Measurements from ENCODE around the gene IGF1R.

IGF1R gene

GRCh38 chr15:98977441-98977840, 329.1 kb downstream of the IGF1R start:
- no peak overlapping the region for H3K27ac ChIP-seq (ENCODE audit: low read depth, low read length)
- H3K4me3 ChIP-seq (ENCODE audit: low read depth, low read length) = no peak overlapping the region
- no peaks in the 10 kb centered on the region for H3K36me3 ChIP-seq (ENCODE audit: insufficient read depth, low read length)
- H3K79me2 ChIP-seq (ENCODE audit: control insufficient read depth, insufficient read depth, low read length, unreplicated experiment) = no peaks in the 10 kb centered on the region
- peaks cover 8% of the 10 kb centered on the region for H3K4me1 ChIP-seq (ENCODE audit: control insufficient read depth, insufficient read depth, low read length, unreplicated experiment)
- H2AFZ ChIP-seq (ENCODE audit: low read length, unreplicated experiment) = no peak overlapping the region
- H3K27me3 ChIP-seq (ENCODE audit: insufficient read depth, low read length) = no peaks in the 10 kb centered on the region

GRCh38 chr15:98978153-98978552, 329.8 kb downstream of the IGF1R start:
- Histone ChIP-seq H3K27ac (ENCODE audit: low read depth, low read length) (no peak overlapping the region), H3K4me3 (ENCODE audit: low read depth, low read length) (no peak overlapping the region), H2AFZ (ENCODE audit: low read length, unreplicated experiment) (no peak overlapping the region), H3K27me3 (ENCODE audit: insufficient read depth, low read length) (no peaks in the 10 kb centered on the region), H3K79me2 (ENCODE audit: control insufficient read depth, insufficient read depth, low read length, unreplicated experiment) (no peaks in the 10 kb centered on the region), H3K36me3 (ENCODE audit: insufficient read depth, low read length) (no peaks in the 10 kb centered on the region), H3K4me1 (ENCODE audit: control insufficient read depth, insufficient read depth, low read length, unreplicated experiment) (peaks cover 8% of the 10 kb centered on the region)

GRCh38 chr15:98980899-98981228, 332.5 kb downstream of the IGF1R start:
- H3K27me3 ChIP-seq (ENCODE audit: insufficient read depth, low read length) = no peaks in the 10 kb centered on the region
- H3K4me3 ChIP-seq (ENCODE audit: low read depth, low read length) = no peak overlapping the region
- no peaks in the 10 kb centered on the region for H3K79me2 ChIP-seq (ENCODE audit: control insufficient read depth, insufficient read depth, low read length, unreplicated experiment)
- no peaks in the 10 kb centered on the region for H3K36me3 ChIP-seq (ENCODE audit: insufficient read depth, low read length)
- peaks cover 20% of the 10 kb centered on the region for H3K4me1 ChIP-seq (ENCODE audit: control insufficient read depth, insufficient read depth, low read length, unreplicated experiment)
- H2AFZ ChIP-seq (ENCODE audit: low read length, unreplicated experiment) = no peak overlapping the region
- no peak overlapping the region for H3K27ac ChIP-seq (ENCODE audit: low read depth, low read length)

- Histone ChIP-seq H3K27me3 (ENCODE audit: insufficient read depth, low read length) (peaks cover 3% of the 10 kb centered on the region; the same call in 1 of the 2 replicates), H3K27ac (ENCODE audit: low read depth, low read length) (no peak overlapping the region), H3K79me2 (ENCODE audit: control insufficient read depth, insufficient read depth, low read length, unreplicated experiment) (no peaks in the 10 kb centered on the region), H3K4me1 (ENCODE audit: control insufficient read depth, insufficient read depth, low read length, unreplicated experiment) (peaks cover 20% of the 10 kb centered on the region), H3K4me3 (ENCODE audit: low read depth, low read length) (no peak overlapping the region), H3K36me3 (ENCODE audit: insufficient read depth, low read length) (no peaks in the 10 kb centered on the region), H2AFZ (ENCODE audit: low read length, unreplicated experiment) (no peak overlapping the region)
Measured at GRCh38 chr15:98981851-98982722, 333.7 kb downstream of the IGF1R start.

DNA sequence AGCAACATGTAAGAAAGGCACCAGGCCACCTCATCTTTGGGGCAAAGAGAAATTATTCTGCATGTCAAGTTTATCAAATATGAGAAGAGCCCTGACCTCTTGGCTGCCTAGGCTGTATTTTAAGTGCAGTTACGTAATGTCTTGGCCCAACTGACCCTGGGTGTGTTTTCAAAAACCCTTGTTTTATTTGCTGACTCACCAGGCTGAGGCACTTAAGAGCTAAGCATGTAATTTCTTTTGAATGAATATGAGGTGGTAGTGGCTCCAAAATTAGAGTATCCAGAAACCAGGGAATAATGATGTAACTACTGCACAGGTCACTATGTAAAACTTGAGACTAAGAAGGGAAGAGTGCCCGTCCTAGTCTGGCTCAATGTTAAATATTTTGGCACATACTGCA, 335.0 kb downstream of the IGF1R start:
- peak overlapping the region; percentile 29; the same call in 1 of the 2 replicates for H3K27ac ChIP-seq (ENCODE audit: low read depth, low read length)

DNA sequence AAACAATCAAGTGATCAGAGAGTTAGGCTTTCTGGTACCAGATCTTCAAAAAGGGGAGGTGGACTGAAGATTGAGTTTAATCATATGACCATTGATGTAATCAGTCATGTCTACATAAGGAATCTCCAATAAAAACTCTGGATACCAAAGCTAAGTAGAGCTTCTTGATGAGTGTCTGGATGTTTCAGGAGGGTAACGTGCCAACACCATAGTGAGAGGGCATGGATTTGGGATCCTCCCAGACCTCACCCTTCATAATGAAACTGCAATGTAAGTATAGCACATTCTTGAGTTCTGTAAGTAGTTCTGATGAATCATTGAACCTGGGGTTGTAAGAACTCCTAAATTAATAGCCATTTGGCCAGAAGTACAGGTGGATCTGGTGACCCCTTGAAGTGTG, 337.9 kb downstream of the IGF1R start:
- no peak overlapping the region for H3K27ac ChIP-seq (ENCODE audit: low read depth, low read length)
- H3K79me2 ChIP-seq (ENCODE audit: control insufficient read depth, insufficient read depth, low read length, unreplicated experiment) = no peaks in the 10 kb centered on the region
- H3K27me3 ChIP-seq (ENCODE audit: insufficient read depth, low read length) = peaks cover 26% of the 10 kb centered on the region
- no peak overlapping the region for H3K4me3 ChIP-seq (ENCODE audit: low read depth, low read length)
- no peak overlapping the region for H2AFZ ChIP-seq (ENCODE audit: low read length, unreplicated experiment)
- no peaks in the 10 kb centered on the region for H3K36me3 ChIP-seq (ENCODE audit: insufficient read depth, low read length)
- H3K4me1 ChIP-seq (ENCODE audit: control insufficient read depth, insufficient read depth, low read length, unreplicated experiment) = peaks cover 20% of the 10 kb centered on the region

More for the DNA sequence above, 335.0 kb downstream of the IGF1R start:
- H3K79me2 ChIP-seq (ENCODE audit: control insufficient read depth, insufficient read depth, low read length, unreplicated experiment) = no peaks in the 10 kb centered on the region
- no peak overlapping the region for H2AFZ ChIP-seq (ENCODE audit: low read length, unreplicated experiment)
- peaks cover 10% of the 10 kb centered on the region; the same call in 1 of the 2 replicates for H3K27me3 ChIP-seq (ENCODE audit: insufficient read depth, low read length)
- H3K4me3 ChIP-seq (ENCODE audit: low read depth, low read length) = peak overlapping the region; percentile 20; the same call in 1 of the 2 replicates
- H3K4me1 ChIP-seq (ENCODE audit: control insufficient read depth, insufficient read depth, low read length, unreplicated experiment) = peaks cover 20% of the 10 kb centered on the region
- H3K36me3 ChIP-seq (ENCODE audit: insufficient read depth, low read length) = no peaks in the 10 kb centered on the region

- H3K79me2 ChIP-seq (ENCODE audit: control insufficient read depth, insufficient read depth, low read length, unreplicated experiment) = no peaks in the 10 kb centered on the region
- no peak overlapping the region for H3K4me3 ChIP-seq (ENCODE audit: low read depth, low read length)
- H2AFZ ChIP-seq (ENCODE audit: low read length, unreplicated experiment) = no peak overlapping the region
- peaks cover 41% of the 10 kb centered on the region; the same call in 1 of the 2 replicates for H3K27me3 ChIP-seq (ENCODE audit: insufficient read depth, low read length)
- no peak overlapping the region for H3K27ac ChIP-seq (ENCODE audit: low read depth, low read length)
- H3K4me1 ChIP-seq (ENCODE audit: control insufficient read depth, insufficient read depth, low read length, unreplicated experiment) = no peaks in the 10 kb centered on the region
- no peaks in the 10 kb centered on the region for H3K36me3 ChIP-seq (ENCODE audit: insufficient read depth, low read length)
Measured at GRCh38 chr15:98994892-98995291, 346.6 kb downstream of the IGF1R start.

DNA sequence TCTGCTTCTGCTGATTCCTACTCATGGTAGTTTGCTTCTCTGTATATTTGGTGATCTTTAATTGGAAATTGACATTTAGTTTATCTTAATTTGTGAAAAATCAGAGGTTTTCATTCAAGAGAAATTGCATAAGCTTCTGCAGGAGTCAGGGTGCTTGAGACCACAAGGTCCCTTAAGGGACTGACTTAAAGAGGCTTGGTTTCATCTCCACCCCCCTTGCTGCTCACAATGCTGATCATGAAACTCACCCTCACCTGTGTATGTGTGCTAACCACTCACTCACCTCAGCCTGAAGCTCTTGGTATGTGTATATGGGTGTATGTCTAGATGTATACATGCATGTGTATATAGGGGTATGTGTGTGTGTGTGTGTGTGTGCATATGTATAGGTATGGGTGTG, 347.8 kb downstream of the IGF1R start:
- H3K4me1 ChIP-seq (ENCODE audit: control insufficient read depth, insufficient read depth, low read length, unreplicated experiment) = no peaks in the 10 kb centered on the region

GRCh38 chr15:98996624-98997023, 348.3 kb downstream of the IGF1R start:
- H3K4me1 ChIP-seq (ENCODE audit: control insufficient read depth, insufficient read depth, low read length, unreplicated experiment) = no peaks in the 10 kb centered on the region
- H3K27me3 ChIP-seq (ENCODE audit: insufficient read depth, low read length) = peaks cover 34% of the 10 kb centered on the region; the same call in 1 of the 2 replicates
- H2AFZ ChIP-seq (ENCODE audit: low read length, unreplicated experiment) = no peak overlapping the region
- no peak overlapping the region for H3K27ac ChIP-seq (ENCODE audit: low read depth, low read length)
- H3K4me3 ChIP-seq (ENCODE audit: low read depth, low read length) = no peak overlapping the region
- H3K36me3 ChIP-seq (ENCODE audit: insufficient read depth, low read length) = no peaks in the 10 kb centered on the region
- H3K79me2 ChIP-seq (ENCODE audit: control insufficient read depth, insufficient read depth, low read length, unreplicated experiment) = no peaks in the 10 kb centered on the region

More for the DNA sequence above, 347.8 kb downstream of the IGF1R start:
- Histone ChIP-seq H3K27ac (ENCODE audit: low read depth, low read length) (no peak overlapping the region), H2AFZ (ENCODE audit: low read length, unreplicated experiment) (no peak overlapping the region), H3K79me2 (ENCODE audit: control insufficient read depth, insufficient read depth, low read length, unreplicated experiment) (no peaks in the 10 kb centered on the region), H3K4me3 (ENCODE audit: low read depth, low read length) (no peak overlapping the region), H3K27me3 (ENCODE audit: insufficient read depth, low read length) (peaks cover 38% of the 10 kb centered on the region; the same call in 1 of the 2 replicates), H3K36me3 (ENCODE audit: insufficient read depth, low read length) (no peaks in the 10 kb centered on the region)

DNA sequence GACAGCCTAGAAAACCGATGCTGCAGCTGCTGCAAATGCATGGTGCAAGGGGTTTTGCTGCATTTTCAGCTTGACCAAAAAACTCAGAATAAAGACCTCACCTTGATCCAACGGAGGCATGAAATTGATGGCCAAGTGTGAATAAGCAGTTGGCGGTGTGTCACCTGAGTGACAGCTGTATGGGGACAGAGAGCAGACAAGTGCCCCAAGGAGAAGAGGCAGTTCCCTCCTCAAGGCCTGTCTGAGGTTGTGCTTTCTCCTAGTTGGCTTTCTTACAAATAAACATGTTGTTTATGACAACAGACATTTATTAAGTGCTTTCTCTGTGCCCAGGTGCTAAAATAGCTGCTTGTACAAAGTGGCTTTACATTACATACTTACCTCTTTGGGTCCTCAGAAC, 349.0 kb downstream of the IGF1R start:
- H3K27ac ChIP-seq (ENCODE audit: low read depth, low read length) = no peak overlapping the region
- H3K79me2 ChIP-seq (ENCODE audit: control insufficient read depth, insufficient read depth, low read length, unreplicated experiment) = no peaks in the 10 kb centered on the region
- H2AFZ ChIP-seq (ENCODE audit: low read length, unreplicated experiment) = no peak overlapping the region
- peaks cover 33% of the 10 kb centered on the region; the same call in 1 of the 2 replicates for H3K27me3 ChIP-seq (ENCODE audit: insufficient read depth, low read length)
- H3K4me3 ChIP-seq (ENCODE audit: low read depth, low read length) = no peak overlapping the region
- H3K36me3 ChIP-seq (ENCODE audit: insufficient read depth, low read length) = no peaks in the 10 kb centered on the region
- H3K4me1 ChIP-seq (ENCODE audit: control insufficient read depth, insufficient read depth, low read length, unreplicated experiment) = no peaks in the 10 kb centered on the region

GRCh38 chr15:98997755-98998154, 349.4 kb downstream of the IGF1R start:
- Histone ChIP-seq H3K4me3 (ENCODE audit: low read depth, low read length) (no peak overlapping the region), H3K27ac (ENCODE audit: low read depth, low read length) (no peak overlapping the region), H2AFZ (ENCODE audit: low read length, unreplicated experiment) (no peak overlapping the region), H3K27me3 (ENCODE audit: insufficient read depth, low read length) (peaks cover 33% of the 10 kb centered on the region; the same call in 1 of the 2 replicates), H3K36me3 (ENCODE audit: insufficient read depth, low read length) (no peaks in the 10 kb centered on the region), H3K4me1 (ENCODE audit: control insufficient read depth, insufficient read depth, low read length, unreplicated experiment) (no peaks in the 10 kb centered on the region), H3K79me2 (ENCODE audit: control insufficient read depth, insufficient read depth, low read length, unreplicated experiment) (no peaks in the 10 kb centered on the region)
